WTC11 (cell line): ENCODE data around the gene SELENBP1.

Experiments
- CREB1 ChIP-seq: sonication (generic); formaldehyde crosslinking; IDR thresholded peaks from 2 replicates; pipeline ENCODE4 v1.8.0; 2023; ENCODE audit warnings: mild to moderate bottlenecking, missing genetic modification reagents
- CTCF ChIP-seq: fragments of 200-600 bp; IDR thresholded peaks from 2 replicates; pipeline ENCODE4 v1.8.0; 2022; ENCODE audit warnings: antibody characterized with exemption
- E2F1 ChIP-seq: sonication (generic); formaldehyde crosslinking; IDR thresholded peaks from 2 replicates; pipeline ENCODE4 v1.8.0; 2022; ENCODE audit warnings: mild to moderate bottlenecking, missing genetic modification reagents
- IRF1 ChIP-seq: sonication (generic); formaldehyde crosslinking; IDR thresholded peaks from 2 replicates; pipeline ENCODE4 v1.8.0; 2023; ENCODE audit warnings: missing genetic modification reagents
- NR2C2 ChIP-seq: sonication (generic); formaldehyde crosslinking; IDR thresholded peaks from 2 replicates; pipeline ENCODE4 v1.8.0; 2022; ENCODE audit warnings: mild to moderate bottlenecking, missing genetic modification reagents
- TCF7 ChIP-seq: sonication (generic); formaldehyde crosslinking; IDR thresholded peaks from 2 replicates; pipeline ENCODE4 v1.8.0; 2022; ENCODE audit warnings: mild to moderate bottlenecking, low read depth, missing genetic modification reagents, moderate library complexity
- ZNF423 ChIP-seq: fragments of 250-450 bp; sonication (Bioruptor Pico); IDR thresholded peaks from 2 replicates; pipeline ENCODE4 v2.1.2; 2022; ENCODE audit warnings: mild to moderate bottlenecking, moderate library complexity

- TF ChIP-seq IRF1 (CRISPR knock-in tag) (no peak), TCF7 (no peak), CTCF (no peak), E2F1 (no peak), ZNF423 (CRISPR knock-in tag) (no peak), CREB1 (CRISPR knock-in tag) (no peak), NR2C2 (CRISPR knock-in tag) (no peak)
These were observed 13.5 kb upstream of the SELENBP1 start for GRCh38 chr1:151386002-151386401.
